Measurements from ENCODE around the gene AWAT2.

Gene AWAT2

DNA sequence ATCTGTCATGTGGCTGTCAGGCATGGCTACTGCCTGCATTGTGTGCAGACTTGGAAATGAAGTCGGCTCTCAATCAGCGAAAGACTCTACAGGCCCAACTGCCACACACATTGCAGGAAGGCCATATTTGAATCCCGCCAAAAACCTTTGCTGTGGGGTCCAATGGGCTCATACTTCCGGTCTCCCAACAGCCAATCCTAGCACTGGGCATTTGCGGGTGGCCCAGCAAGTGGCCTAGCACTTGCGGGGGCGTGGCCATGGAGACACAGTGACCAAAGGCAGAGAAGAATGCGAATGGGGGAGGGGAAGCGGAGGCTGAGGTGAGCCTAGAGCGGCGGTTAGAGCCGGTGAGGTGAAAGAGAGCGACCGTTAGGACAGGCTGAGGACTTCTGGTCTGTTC is 12.3 kb upstream of the AWAT2 start, which contains the start of gene OTUD6A:
Gene OTUD6A (plus strand): TSS at position 382 of the 400 bp plus-strand sequence. CDS start 68 bp downstream, outside the sequence.
- no peak within 1 kb of the TSS for H3K4me3 ChIP-seq (ENCODE audit: low read length)
- no peak within 1 kb of the TSS for H3K27ac ChIP-seq (ENCODE audit: low read depth, low read length)
- peaks cover 6% of the 10 kb centered on the region for H3K27me3 ChIP-seq (ENCODE audit: control insufficient read depth, insufficient read depth, low read length)
- no peaks in the 10 kb centered on the region for H3K36me3 ChIP-seq (ENCODE audit: control insufficient read depth, insufficient read depth, low read length)
- no peaks in the 10 kb centered on the region for H3K4me1 ChIP-seq (ENCODE audit: control insufficient read depth, insufficient read depth, low read length)
- H3K9ac ChIP-seq (ENCODE audit: low read length) = no peak within 1 kb of the TSS

GRCh38 chrX:70054391-70054790 is 4.7 kb upstream of the AWAT2 start:
- Histone ChIP-seq H3K27ac (ENCODE audit: low read depth, low read length) (no peak overlapping the region), H3K9ac (ENCODE audit: low read length) (no peak overlapping the region), H3K27me3 (ENCODE audit: control insufficient read depth, insufficient read depth, low read length) (peaks cover 3% of the 10 kb centered on the region), H3K4me3 (ENCODE audit: low read length) (no peak overlapping the region), H3K4me1 (ENCODE audit: control insufficient read depth, insufficient read depth, low read length) (no peaks in the 10 kb centered on the region), H3K36me3 (ENCODE audit: control insufficient read depth, insufficient read depth, low read length) (no peaks in the 10 kb centered on the region)

DNA sequence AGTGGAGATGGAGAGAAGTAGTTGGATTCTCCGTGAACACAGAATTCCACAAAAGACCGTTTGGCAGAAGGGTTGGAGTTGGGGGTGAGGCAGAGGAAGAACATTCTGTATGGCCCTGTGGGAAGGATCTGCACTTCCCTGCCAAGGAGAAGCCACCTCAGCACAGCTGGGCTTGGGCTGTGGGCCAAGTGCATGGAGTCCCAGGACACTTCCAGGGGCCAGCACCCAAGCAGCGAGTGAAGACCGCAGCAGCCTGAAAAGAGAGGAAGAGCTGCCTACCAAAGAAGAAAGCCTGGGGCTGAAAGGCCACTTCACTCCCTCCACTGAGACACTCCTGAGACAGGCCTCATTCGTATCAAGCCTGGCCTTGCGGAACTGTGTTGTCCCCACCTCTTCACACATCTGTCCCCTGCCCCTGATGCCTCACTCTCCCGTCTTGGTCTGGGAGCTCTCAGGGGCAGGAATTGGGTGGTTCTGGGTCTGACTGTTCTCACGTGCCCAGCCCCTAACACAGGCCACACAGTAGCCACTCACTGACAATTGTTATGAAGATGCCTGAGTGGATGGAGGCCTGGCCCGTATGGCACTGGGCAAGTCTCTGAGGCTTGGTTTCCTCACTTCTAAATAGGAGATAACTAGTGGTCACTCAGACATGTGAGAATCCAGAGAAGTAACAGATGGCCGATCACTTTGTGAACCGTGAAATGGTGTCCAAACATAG is 3.3 kb upstream of the AWAT2 start:
- H3K27ac ChIP-seq (ENCODE audit: low read depth, low read length) = no peak overlapping the region
- no peaks in the 10 kb centered on the region for H3K36me3 ChIP-seq (ENCODE audit: control insufficient read depth, insufficient read depth, low read length)
- H3K9ac ChIP-seq (ENCODE audit: low read length) = no peak overlapping the region
- H3K4me1 ChIP-seq (ENCODE audit: control insufficient read depth, insufficient read depth, low read length) = no peaks in the 10 kb centered on the region
- no peak overlapping the region for H3K4me3 ChIP-seq (ENCODE audit: low read length)
- H3K27me3 ChIP-seq (ENCODE audit: control insufficient read depth, insufficient read depth, low read length) = peaks cover 3% of the 10 kb centered on the region

- Histone ChIP-seq H3K4me3 (ENCODE audit: low read length) (no peak overlapping the region), H3K27me3 (ENCODE audit: control insufficient read depth, insufficient read depth, low read length) (peaks cover 3% of the 10 kb centered on the region), H3K27ac (ENCODE audit: low read depth, low read length) (no peak overlapping the region), H3K36me3 (ENCODE audit: control insufficient read depth, insufficient read depth, low read length) (no peaks in the 10 kb centered on the region), H3K9ac (ENCODE audit: low read length) (no peak overlapping the region), H3K4me1 (ENCODE audit: control insufficient read depth, insufficient read depth, low read length) (no peaks in the 10 kb centered on the region)
Measured at GRCh38 chrX:70049406-70049805, 332 bp downstream of the AWAT2 start.

DNA sequence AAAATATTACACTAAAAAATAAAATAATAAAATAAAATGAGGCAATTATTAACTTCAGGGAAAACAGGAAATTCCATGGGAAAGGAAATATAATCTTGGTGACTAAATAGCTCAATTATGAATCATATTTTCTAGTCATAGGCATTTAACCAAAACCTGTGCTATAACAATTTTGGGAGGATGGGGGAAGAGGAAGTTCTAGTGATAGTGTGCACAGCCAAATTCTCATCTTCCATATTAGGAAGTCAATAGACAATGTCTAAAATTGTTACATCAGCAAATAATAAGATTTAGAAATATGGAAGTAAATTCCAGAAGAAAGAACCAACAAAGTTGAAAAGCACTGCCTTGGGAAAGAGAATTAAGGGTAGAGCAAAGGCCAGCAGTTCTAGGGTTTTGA is 2.8 kb downstream of the AWAT2 start:
- Histone ChIP-seq H3K4me3 (ENCODE audit: low read length) (no peak overlapping the region), H3K36me3 (ENCODE audit: control insufficient read depth, insufficient read depth, low read length) (no peaks in the 10 kb centered on the region), H3K9ac (ENCODE audit: low read length) (no peak overlapping the region), H3K27me3 (ENCODE audit: control insufficient read depth, insufficient read depth, low read length) (no peaks in the 10 kb centered on the region), H3K4me1 (ENCODE audit: control insufficient read depth, insufficient read depth, low read length) (no peaks in the 10 kb centered on the region), H3K27ac (ENCODE audit: low read depth, low read length) (no peak overlapping the region)

DNA sequence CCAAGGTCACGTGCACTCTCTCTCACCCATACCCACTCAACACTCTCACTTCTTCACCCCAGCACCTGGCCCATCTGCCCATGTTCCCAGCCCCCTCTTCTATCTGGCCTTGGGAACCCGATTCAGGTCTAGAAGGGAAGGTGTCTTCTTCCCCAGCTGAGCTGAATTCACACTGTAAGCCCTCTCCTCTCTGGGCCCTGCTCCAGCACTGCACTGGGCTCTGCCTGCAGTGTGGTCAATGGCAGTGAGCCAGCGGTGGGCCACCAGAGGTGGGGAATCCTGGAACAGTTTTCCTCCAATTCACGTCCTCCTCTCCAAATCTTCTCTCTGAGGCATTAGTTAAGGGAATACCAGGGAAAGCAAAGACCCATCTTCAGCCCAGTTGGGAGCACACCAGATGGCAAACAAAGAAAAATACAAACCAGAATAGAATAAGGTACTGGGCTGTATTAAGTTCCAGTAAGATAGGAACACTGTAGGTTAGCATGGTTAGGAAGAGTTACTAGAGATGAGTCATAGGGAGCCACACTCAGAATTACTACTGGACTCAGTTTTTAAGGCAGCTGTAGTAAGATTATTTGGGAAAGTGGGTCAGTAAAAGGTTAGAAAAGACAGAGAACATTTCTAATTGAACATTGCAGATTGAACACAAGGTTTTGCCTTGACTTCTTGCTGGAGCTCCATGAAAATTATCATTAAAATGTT is 5.0 kb downstream of the AWAT2 start:
- H3K4me3 ChIP-seq (ENCODE audit: low read length) = no peak overlapping the region
- no peaks in the 10 kb centered on the region for H3K4me1 ChIP-seq (ENCODE audit: control insufficient read depth, insufficient read depth, low read length)
- H3K27ac ChIP-seq (ENCODE audit: low read depth, low read length) = no peak overlapping the region
- H3K36me3 ChIP-seq (ENCODE audit: control insufficient read depth, insufficient read depth, low read length) = no peaks in the 10 kb centered on the region
- no peak overlapping the region for H3K9ac ChIP-seq (ENCODE audit: low read length)
- no peaks in the 10 kb centered on the region for H3K27me3 ChIP-seq (ENCODE audit: control insufficient read depth, insufficient read depth, low read length)

GRCh38 chrX:70043685-70044084 is 6.1 kb downstream of the AWAT2 start:
- H3K36me3 ChIP-seq (ENCODE audit: control insufficient read depth, insufficient read depth, low read length) = no peaks in the 10 kb centered on the region
- H3K27ac ChIP-seq (ENCODE audit: low read depth, low read length) = no peak overlapping the region
- no peaks in the 10 kb centered on the region for H3K27me3 ChIP-seq (ENCODE audit: control insufficient read depth, insufficient read depth, low read length)
- H3K4me1 ChIP-seq (ENCODE audit: control insufficient read depth, insufficient read depth, low read length) = no peaks in the 10 kb centered on the region
- H3K4me3 ChIP-seq (ENCODE audit: low read length) = no peak overlapping the region
- H3K9ac ChIP-seq (ENCODE audit: low read length) = no peak overlapping the region

GRCh38 chrX:70042399-70043371 is 7.1 kb downstream of the AWAT2 start:
- Histone ChIP-seq H3K27ac (ENCODE audit: low read depth, low read length) (no peak overlapping the region), H3K4me3 (ENCODE audit: low read length) (no peak overlapping the region), H3K4me1 (ENCODE audit: control insufficient read depth, insufficient read depth, low read length) (no peaks in the 10 kb centered on the region), H3K36me3 (ENCODE audit: control insufficient read depth, insufficient read depth, low read length) (no peaks in the 10 kb centered on the region), H3K27me3 (ENCODE audit: control insufficient read depth, insufficient read depth, low read length) (no peaks in the 10 kb centered on the region), H3K9ac (ENCODE audit: low read length) (no peak overlapping the region)

GRCh38 chrX:70041993-70042392 is 7.7 kb downstream of the AWAT2 start:
- Histone ChIP-seq H3K27me3 (ENCODE audit: control insufficient read depth, insufficient read depth, low read length) (no peaks in the 10 kb centered on the region), H3K9ac (ENCODE audit: low read length) (no peak overlapping the region), H3K4me3 (ENCODE audit: low read length) (no peak overlapping the region), H3K36me3 (ENCODE audit: control insufficient read depth, insufficient read depth, low read length) (no peaks in the 10 kb centered on the region), H3K4me1 (ENCODE audit: control insufficient read depth, insufficient read depth, low read length) (no peaks in the 10 kb centered on the region), H3K27ac (ENCODE audit: low read depth, low read length) (no peak overlapping the region)

GRCh38 chrX:70039758-70040157 is 10.0 kb downstream of the AWAT2 start:
- Histone ChIP-seq H3K9ac (ENCODE audit: low read length) (no peak overlapping the region), H3K27me3 (ENCODE audit: control insufficient read depth, insufficient read depth, low read length) (no peaks in the 10 kb centered on the region), H3K4me1 (ENCODE audit: control insufficient read depth, insufficient read depth, low read length) (no peaks in the 10 kb centered on the region), H3K4me3 (ENCODE audit: low read length) (no peak overlapping the region), H3K36me3 (ENCODE audit: control insufficient read depth, insufficient read depth, low read length) (no peaks in the 10 kb centered on the region), H3K27ac (ENCODE audit: low read depth, low read length) (no peak overlapping the region)

DNA sequence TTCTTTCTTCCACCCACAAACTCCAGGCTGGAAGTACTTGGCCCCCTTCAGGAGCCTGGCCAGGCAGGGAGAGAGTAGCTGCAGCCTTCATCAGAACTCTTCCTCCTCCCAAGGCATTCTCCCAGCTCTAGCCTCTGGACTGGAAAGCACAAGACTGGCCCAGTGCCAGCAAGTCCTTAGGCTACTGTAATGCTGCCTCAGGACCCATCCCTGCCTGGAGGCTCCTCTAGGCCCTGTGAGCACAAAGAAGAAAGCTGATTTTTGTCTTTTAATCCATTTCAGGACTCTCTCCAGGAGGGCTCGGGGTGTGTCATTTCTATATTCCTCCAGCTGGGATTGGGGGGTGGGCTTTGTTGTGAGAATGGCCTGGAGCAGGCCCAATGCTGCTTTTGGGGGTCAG is 10.8 kb downstream of the AWAT2 start:
- H3K36me3 ChIP-seq (ENCODE audit: control insufficient read depth, insufficient read depth, low read length) = no peaks in the 10 kb centered on the region
- no peaks in the 10 kb centered on the region for H3K4me1 ChIP-seq (ENCODE audit: control insufficient read depth, insufficient read depth, low read length)
- H3K4me3 ChIP-seq (ENCODE audit: low read length) = no peak overlapping the region
- no peaks in the 10 kb centered on the region for H3K27me3 ChIP-seq (ENCODE audit: control insufficient read depth, insufficient read depth, low read length)
- no peak overlapping the region for H3K9ac ChIP-seq (ENCODE audit: low read length)
- H3K27ac ChIP-seq (ENCODE audit: low read depth, low read length) = no peak overlapping the region

GRCh38 chrX:70038515-70038914 is 11.2 kb downstream of the AWAT2 start:
- Histone ChIP-seq H3K27ac (ENCODE audit: low read depth, low read length) (no peak overlapping the region), H3K9ac (ENCODE audit: low read length) (no peak overlapping the region), H3K4me3 (ENCODE audit: low read length) (no peak overlapping the region), H3K4me1 (ENCODE audit: control insufficient read depth, insufficient read depth, low read length) (no peaks in the 10 kb centered on the region), H3K36me3 (ENCODE audit: control insufficient read depth, insufficient read depth, low read length) (no peaks in the 10 kb centered on the region), H3K27me3 (ENCODE audit: control insufficient read depth, insufficient read depth, low read length) (no peaks in the 10 kb centered on the region)
